ENCODE results near the gene FAM204A.

Gene FAM204A

DNA sequence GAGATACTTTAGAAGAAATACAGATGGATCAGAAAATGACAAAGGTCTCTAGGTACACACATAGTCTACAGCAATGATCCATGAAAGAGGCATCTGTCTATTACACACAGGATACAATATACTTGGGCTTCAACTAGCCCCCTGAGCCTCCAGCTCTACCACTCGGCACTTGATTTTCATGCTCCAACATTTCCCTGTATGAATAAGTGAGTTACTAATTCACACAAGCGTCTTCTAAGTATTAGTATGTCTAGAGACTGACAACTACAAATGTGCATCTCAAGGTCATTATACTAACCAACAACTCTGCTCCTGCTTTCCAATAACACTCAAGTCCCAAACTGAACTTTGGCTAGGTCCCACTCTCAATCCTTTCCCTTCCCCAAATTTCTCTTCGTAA lies 8.3 kb downstream of the FAM204A start:
- H3K4me3 ChIP-seq (ENCODE audit: low read depth, low read length) = no peak overlapping the region
- DNase-seq (ENCODE audit: low read depth) = no peak
- TF ChIP-seq, protein P1, sequence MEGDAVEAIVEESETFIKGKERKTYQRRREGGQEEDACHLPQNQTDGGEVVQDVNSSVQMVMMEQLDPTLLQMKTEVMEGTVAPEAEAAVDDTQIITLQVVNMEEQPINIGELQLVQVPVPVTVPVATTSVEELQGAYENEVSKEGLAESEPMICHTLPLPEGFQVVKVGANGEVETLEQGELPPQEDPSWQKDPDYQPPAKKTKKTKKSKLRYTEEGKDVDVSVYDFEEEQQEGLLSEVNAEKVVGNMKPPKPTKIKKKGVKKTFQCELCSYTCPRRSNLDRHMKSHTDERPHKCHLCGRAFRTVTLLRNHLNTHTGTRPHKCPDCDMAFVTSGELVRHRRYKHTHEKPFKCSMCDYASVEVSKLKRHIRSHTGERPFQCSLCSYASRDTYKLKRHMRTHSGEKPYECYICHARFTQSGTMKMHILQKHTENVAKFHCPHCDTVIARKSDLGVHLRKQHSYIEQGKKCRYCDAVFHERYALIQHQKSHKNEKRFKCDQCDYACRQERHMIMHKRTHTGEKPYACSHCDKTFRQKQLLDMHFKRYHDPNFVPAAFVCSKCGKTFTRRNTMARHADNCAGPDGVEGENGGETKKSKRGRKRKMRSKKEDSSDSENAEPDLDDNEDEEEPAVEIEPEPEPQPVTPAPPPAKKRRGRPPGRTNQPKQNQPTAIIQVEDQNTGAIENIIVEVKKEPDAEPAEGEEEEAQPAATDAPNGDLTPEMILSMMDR (IDR thresholded peaks at IDR 0.05; ENCODE audit: control insufficient read depth, extremely low read depth, insufficient read depth) = no peak

DNA sequence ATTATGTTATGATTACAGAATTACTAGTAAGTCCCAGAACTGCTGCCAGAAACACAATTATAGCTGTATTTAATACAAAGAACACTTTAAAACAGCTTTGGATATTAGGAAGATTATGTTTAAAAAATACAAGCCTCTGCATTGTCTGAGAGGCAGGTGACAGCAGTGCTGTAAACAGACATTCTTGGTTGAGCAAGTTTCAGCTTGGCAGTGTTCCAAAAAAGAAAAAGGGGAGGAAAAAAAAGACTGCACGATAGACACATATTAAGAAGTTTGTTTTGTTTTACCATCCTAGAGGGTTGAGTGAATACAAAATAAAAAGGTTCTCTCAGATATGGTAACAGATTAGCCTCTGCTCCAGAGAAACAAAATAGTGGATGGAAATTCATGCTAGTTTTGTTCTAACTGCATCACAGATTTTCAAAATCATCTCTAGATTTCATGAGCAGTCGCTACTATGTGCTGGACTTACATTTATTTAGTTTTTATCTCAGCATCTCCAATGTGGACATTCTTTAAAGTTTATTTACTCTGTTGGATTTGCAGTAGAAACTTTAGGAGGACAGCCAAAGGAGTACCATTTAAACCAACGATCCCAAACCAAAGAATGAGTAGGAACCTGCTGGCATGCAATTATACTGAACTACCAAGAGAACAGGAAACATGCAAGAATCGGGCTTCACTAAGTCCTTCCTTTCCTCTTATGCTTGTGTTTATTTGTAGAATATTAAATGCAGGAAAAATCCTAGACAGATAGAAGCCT lies 9.0 kb downstream of the FAM204A start:
- H3K4me3 ChIP-seq (ENCODE audit: low read depth, low read length) = no peak overlapping the region
- peak; percentile 67 for DNase-seq (ENCODE audit: low read depth)
- TF ChIP-seq, protein P1 (IDR thresholded peaks at IDR 0.05; ENCODE audit: control insufficient read depth, extremely low read depth, insufficient read depth) = no peak

DNA sequence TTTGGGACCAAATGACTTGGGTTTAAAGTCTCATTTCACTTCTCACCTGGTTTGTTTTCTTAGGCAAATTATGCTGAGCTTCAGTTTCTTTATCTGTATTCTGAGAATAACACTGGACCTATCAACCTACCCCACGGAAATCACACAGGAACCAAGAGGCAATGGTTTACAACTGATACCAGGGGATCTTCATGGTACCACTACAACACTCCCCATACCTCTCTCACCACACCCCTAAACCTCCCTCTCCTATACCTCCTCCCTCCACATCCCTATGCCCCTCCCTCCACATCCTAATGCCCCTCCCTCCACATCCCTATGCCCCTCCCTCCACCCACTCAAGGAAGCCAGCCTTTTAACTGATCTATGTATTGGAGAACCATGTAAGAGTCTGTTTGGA lies 9.9 kb downstream of the FAM204A start:
- DNase-seq (ENCODE audit: low read depth) = no peak
- TF ChIP-seq, protein P1 (IDR thresholded peaks at IDR 0.05; ENCODE audit: control insufficient read depth, extremely low read depth, insufficient read depth) = no peak

DNA sequence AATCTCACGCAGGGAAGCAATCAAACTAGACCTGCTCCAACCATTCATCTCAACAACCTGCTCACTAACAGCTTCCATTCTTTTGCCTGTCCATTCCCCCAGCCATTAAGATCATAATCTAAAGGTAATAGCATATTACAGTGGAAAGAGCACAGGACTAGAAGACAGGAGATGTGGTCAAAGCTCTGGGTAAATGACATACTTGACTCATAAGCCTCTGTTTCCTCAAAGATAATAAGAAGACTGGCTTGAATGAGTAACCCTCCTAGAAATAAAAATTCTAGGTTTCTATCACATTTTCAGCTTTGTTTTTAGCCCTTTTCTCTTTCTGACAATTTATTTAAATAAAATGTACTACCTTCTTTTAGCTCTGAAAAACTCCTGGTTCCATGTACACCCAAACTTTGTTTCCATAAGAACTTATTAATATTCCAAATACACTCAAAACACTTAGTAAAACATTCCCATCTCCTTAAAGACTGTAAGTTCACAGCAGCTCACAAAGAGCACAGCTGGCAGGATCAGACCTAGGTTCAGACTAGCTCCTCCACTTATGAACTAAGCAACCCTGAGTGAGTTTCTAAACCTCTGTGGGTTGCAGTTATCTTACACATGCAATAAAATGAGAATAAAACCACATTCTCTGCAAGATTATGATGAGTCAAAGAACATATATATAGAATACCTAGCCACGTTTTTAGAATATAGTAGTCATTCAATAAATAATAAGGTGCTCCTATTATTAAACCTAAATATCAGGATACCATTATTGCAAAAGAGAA lies 11.6 kb downstream of the FAM204A start:
- no peak overlapping the region for H3K4me3 ChIP-seq (ENCODE audit: low read depth, low read length)
- TF ChIP-seq, protein P1 (IDR thresholded peaks at IDR 0.05; ENCODE audit: control insufficient read depth, extremely low read depth, insufficient read depth) = no peak
- no peak for DNase-seq (ENCODE audit: low read depth)

More for the DNA sequence above, 9.9 kb downstream of the FAM204A start:
- H3K4me3 ChIP-seq (ENCODE audit: low read depth, low read length) = no peak overlapping the region

DNA sequence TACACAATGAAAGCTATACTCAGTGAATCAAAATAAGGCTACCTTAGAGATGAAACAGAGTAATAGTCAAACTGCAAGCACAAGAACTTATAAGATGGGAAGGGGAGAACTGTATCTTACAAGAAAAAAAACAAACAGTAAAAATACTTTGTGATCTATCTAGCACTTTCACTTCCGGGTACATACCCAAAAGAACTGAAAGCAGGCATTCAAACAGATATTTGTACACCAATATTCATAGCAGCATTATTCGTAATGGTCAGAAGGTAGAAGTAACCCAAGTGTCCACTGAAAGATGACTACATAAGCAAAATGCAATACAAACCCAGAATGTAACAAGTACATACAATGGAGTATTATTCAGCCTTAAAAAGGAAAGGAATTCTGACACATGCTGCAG lies 18.0 kb downstream of the FAM204A start:
- H3K4me3 ChIP-seq (ENCODE audit: low read depth, low read length) = no peak overlapping the region
- TF ChIP-seq, protein P1 (IDR thresholded peaks at IDR 0.05; ENCODE audit: control insufficient read depth, extremely low read depth, insufficient read depth) = no peak

DNA sequence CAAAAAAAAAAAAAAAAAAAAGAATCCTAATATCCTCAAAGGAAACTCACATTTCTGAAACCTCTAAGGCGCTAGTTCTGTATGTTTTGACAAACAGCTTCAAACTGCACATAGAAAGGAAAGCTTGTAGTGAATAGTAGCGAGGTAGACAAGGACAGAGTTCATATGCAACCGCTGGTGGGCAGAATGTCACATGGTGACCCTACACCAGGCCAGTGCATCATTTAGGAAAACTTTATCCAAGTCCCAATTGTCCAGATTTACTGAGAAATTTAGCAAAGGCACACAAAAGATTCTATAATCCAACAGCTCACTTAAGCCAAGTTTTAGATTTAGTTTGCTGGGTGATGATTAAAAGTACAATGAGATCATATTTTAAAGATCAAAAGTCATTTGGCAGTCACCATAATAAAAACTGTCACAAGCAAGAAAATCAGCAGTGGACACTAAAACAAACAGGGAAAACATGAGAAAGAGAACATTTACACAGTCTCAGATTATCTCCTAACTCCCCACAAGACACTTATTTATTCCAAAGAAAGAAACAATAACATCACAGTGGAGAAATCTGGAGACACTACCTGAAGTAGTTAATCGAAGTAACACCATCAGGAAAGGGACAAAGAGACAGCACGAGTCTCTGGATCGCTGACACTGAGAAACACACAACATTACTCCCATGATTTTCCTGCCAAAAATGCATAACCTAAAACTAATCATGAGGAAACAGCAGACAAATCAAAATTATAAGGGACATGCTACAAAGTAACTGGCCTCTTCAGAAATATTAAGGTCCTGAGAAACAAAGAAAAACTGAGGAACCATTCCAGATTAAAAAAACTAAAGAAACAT lies 20.2 kb downstream of the FAM204A start:
- TF ChIP-seq, protein P1 (IDR thresholded peaks at IDR 0.05; ENCODE audit: control insufficient read depth, extremely low read depth, insufficient read depth) = no peak
- no peak for DNase-seq (ENCODE audit: low read depth)
- no peak overlapping the region for H3K4me3 ChIP-seq (ENCODE audit: low read depth, low read length)

More for the DNA sequence above, 18.0 kb downstream of the FAM204A start:
- DNase-seq (ENCODE audit: low read depth) = no peak

Measured in LNCaP clone FGC (cell line).